NT2/D1 (cell line): ENCODE measurements around the gene ADAM30.

Experiments
- SUZ12 ChIP-seq: IDR thresholded peaks from 2 replicates; pipeline ENCODE4 v1.6.1; 2011; ENCODE audit not compliant: insufficient read length, insufficient read depth; ENCODE audit errors: extremely low read depth
- YY1 ChIP-seq: IDR thresholded peaks from 2 replicates; pipeline ENCODE4 v1.6.1; 2011; ENCODE audit not compliant: insufficient read length, insufficient read depth
- ZNF274 ChIP-seq: IDR thresholded peaks from 2 replicates; pipeline ENCODE4 v1.6.1; 2011; ENCODE audit warnings: mild to moderate bottlenecking, low read depth, low read length

DNA sequence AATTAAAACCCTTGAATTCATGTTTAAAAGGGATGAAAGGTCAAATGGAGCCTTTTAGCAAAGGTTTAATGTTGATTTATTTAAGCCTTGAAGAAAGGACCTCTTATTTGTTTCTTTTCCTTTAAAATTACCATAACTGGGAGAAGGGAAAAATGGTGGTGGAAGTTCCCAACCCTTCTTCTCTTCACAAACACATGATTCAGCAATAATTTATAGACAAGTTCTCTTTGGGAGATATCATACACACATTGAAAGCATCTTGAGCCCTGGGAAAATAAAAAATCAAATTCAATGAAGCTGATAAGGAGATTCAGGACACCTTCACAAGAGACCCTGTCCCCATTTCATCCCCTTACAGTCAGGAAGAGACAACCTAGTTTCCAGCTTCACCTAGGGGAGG is 8.9 kb downstream of the ADAM30 start:
- TF ChIP-seq ZNF274, result no peak
- no peak for TF ChIP-seq YY1
- no peak for TF ChIP-seq SUZ12
